NCI-H128 (cell line): ENCODE measurements around the gene R3HDML.
"Not testable (repeated sequence)": the region's sequence is repeated elsewhere in the genome, so short reads cannot be mapped to it uniquely, and the experiment has no call there.

Experiments
- DNase-seq: peaks from one replicate; lab custom pipeline; 2025; ENCODE audit not compliant: unreplicated experiment; lab: John Stamatoyannopoulos, UW

R3HDML gene, protein sequence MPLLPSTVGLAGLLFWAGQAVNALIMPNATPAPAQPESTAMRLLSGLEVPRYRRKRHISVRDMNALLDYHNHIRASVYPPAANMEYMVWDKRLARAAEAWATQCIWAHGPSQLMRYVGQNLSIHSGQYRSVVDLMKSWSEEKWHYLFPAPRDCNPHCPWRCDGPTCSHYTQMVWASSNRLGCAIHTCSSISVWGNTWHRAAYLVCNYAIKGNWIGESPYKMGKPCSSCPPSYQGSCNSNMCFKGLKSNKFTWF

DNA sequence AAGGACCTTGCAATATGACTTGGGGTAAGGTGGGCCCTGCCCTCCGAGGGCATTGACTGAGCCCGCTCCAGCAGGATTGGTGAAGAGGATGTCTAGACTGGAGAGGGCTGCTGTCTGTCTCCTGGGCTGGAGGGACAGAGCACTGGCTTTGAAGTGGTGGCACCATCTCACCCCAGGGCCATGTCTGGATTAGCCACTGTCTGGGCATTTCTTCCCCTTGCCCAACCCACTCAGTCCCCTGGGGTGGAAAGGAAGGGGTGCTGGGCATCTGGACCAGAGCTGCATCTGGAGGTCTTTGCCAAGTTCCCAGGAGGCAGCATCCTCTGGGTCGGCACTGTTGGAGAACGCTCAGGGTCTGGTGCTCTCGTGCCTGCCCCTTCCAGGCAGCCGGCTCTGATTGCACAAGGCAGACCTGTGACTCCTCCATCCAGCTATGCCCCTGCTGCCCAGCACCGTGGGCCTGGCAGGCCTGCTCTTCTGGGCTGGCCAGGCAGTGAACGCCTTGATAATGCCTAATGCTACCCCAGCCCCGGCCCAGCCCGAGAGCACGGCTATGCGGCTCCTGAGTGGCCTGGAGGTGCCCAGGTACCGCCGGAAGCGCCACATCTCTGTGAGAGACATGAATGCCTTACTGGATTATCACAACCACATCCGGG lies at the start of gene R3HDML:
R3HDML (plus strand) TSS at position 319 of the 656 bp plus-strand sequence; CDS start at position 434, 115 bp downstream.
- DNase-seq = no peak

DNA sequence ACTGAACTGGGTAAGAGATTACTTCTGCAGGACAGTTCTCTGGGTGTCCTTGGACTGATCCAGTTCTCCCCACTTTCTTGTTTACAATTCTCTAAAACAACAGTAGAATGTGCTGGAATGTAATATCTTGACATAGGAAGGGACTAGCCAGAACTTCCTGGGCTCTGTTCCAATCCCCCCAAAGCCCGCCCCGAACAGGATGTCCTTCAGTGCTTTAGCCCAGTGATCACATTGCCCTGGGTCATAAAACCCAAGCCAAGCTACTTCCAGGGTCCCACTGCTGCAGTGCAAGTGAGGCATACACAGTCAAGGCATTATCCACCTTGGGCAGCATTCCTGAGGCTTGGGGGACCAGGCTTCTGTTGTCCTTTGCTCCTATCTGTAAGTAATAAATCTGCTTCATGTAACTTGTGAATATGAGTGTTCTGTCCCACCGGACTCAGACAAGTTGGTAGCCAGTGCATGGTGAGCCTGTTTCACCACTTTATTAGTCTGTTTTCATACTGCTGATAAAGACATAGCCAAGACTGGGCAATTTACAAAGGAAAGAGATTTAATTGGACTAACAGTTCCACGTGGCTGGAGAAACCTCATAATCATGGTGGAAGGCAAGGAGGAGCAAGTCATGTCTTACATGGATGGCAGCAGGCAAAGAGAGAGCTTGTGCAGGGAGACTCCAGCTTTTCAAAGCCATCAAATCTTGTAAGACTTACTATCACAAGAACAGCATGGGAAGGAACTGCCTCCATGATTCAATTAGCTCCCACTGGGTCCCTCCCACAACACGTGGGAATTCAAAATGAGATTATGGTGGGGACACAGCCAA lies 49.4 kb upstream of the R3HDML start:
- no peak for DNase-seq

DNA sequence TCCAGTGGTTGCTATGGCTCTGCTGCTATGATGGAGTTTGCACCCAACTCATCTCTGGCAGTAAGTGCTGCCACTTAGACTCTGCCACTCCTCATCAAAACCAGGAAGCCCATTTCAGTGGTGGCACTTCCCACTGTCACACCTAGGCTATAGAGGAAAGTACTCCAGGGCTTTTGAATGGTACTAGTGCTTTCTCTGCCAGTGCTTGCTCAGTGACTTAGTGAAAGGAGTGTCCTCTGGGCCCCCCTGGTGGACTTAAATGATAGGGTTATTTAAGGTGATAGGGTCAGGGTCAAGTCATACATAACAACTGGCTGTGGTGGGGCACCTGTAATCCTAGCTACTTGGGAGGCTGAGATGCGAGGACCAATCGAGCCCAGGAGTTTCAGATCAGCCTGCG lies 48.6 kb upstream of the R3HDML start:
- DNase-seq = no peak

DNA sequence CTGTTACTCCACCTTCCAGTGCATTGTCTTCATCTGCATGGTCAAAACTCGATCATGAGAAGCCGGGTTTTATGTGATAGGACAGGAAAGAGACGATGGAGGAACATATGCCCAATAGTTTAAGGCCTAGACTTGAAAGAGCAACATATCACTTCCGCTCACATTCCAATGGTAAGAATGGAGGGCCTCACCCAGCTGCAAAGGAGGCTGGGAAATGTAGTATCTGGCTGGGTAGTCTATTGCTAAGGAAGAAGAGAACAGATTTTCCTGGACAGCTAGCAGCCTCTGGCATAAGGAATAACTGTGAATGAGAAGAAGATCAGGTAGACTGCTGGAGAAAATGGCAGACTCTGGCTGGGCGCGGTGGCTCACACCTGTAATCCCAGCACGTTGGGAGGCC lies 45.1 kb upstream of the R3HDML start:
- no peak for DNase-seq

DNA sequence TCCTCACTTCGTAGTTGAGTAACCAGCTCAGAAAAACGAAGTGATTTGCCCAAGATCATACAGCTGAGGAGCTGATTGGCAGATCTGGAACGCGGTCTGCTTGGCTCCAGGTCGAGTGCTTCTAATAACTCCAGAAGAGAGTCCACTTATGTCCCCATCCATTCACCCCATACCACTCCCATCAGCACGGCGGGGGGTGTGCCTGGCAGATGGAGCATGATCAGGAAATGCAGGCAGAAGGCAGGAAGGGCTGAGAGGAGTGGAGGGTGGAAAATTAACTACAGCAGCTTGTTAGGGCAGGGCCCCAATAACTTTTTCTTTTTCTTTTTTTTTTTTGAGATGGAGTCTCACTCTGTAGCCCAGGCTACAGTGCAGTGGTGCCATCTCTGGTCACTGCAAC lies 40.8 kb upstream of the R3HDML start:
- peak; percentile 73 for DNase-seq

DNA sequence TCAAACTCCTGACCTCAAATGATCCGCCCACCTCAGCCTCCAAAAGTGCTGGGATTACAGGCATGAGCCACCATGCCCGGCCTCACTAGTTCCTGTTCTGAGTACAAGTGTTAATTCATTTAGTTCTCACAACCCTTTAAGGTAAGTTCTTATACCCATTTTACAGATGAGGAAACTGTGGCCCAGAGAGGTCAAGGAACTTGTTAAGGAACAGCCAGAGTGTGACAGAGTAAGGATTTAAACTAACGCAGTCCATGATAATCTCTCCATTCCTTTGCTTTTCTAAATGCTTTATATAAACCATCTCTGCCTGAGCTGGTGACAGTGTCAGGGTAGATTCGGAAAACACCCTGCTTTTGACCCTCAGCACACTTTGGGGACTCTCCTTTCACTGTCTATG lies 39.1 kb upstream of the R3HDML start:
- no peak for DNase-seq

DNA sequence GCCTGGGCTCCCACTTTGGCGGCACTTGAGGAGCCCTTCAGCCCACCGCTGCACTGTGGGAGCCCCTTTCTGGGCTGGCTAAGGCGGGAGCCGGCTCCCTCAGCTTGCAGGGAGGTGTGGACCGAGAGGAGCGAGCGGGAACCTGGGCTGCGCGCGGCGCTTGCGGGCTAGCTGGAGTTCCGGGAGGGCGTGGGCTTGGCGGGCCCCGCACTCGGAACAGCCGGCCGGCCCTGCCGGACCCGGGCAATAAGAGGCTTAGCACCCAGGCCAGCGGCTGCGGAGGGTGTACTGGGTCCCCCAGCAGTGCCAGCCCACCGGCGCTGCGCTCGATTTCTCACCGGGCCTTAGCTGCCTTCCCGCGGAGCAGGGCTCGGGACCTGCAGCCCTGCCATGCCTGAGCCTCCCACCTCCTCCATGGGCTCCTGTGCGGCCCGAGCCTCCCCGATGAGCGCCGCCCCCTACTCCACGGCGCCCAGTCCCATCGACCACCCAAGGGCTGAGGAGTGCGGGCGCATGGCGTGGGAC lies 37.8 kb upstream of the R3HDML start:
- DNase-seq = not testable (repeated sequence)

DNA sequence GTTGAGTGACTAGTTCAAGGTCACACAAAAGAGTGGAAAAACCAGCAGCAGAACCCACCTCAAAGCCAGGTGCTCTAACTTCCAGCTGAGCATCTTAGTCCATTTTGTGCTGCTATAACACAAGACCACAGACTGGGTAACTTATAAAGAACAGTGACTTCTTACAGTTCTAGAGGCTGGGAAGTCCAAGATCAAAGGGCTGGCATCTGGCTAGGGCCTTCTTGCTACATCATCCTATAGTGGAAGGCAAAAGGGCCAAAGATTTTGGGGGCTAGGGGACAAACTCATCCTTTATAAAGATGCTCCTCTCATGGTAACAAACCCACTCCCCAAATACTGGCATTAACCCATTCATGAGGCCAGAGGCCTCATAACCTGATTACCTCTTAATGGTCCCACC lies 35.6 kb upstream of the R3HDML start:
- no peak for DNase-seq

DNA sequence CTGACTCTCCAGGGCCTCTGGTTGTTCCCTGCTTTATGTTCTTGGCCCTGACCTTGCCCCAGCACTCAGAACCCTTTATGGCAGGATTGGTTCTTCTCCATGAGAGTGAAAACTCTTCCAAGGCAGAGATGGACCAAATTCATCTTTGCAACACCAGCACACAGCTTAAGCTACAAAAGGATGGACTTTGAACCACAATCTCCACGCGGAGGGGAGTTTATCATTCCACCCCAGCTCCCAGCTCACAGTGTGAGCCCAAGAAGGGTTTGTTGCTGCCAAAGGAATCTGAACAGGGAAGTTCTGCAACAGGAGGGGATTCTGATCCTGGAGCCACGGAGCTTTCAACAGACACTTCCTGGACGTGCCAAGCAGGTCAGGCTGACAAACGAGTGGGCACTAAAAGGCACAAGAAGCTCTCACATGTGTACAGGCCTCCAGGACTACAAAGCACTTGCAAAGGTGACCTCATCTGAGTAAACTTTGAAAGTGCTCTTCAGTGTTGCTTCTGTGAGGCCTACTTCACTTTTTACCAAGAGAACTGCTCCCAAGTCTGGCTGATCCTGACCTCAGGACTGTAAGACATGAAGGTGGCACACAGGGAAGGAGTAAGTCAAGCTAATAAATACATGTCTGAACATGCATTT lies 34.7 kb upstream of the R3HDML start:
- no peak for DNase-seq

DNA sequence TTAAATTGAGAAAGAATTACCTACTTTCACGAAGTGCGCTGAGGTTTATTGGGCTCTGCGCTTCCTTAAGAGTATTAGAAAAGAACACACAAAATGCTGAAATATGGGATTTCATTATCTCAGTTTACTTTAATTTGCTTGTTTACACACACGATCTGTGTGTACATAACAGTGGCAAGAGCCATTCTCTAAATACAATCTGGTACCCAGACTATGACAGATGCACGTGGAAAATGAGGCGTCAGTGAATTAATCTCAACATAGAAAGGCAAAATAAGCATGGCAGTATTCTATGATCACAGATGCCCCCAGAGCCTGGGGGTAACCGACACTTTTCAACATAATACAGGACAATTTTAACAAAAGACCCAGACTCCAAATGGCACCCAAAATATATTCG lies 34.1 kb upstream of the R3HDML start:
- DNase-seq = no peak

DNA sequence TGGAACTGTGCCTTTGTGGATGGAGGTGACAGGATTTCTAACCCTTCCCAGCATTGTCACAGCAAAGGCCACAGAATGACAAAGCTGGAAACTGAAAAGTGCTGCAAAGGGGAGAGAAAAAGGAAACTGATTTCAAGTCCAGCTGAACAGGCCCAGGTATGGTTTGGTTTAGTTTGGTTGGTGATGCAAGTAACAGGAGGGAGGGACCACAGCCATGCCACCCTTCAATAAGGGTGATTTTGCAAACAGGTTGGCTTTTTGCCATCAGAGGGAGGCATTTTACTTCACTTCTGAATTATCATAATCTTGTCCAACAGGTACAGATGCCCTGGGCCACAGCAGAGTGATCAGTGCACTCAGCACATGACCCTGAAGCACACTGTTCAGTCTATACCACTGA lies 32.5 kb upstream of the R3HDML start:
- no peak for DNase-seq

DNA sequence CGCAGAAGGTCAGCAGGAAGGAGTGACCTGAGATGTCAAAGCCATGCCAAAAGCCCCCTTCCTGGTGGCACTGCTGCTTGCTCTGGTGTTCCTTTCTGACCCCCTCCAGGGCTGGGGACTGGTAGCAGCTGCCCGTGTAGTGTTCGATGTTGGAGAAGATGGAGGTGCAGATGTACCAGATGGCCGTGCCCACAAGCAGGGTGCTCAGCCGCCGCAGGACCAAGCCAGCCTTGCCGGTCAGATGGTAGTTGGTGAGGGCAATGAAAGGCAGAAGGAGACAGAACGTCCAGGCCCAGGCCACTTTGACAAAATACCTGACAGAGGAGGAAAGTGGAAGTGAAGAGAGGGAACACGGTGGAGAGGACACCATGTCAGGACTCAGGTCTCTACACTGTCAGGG lies 29.9 kb upstream of the R3HDML start:
- DNase-seq = no peak

DNA sequence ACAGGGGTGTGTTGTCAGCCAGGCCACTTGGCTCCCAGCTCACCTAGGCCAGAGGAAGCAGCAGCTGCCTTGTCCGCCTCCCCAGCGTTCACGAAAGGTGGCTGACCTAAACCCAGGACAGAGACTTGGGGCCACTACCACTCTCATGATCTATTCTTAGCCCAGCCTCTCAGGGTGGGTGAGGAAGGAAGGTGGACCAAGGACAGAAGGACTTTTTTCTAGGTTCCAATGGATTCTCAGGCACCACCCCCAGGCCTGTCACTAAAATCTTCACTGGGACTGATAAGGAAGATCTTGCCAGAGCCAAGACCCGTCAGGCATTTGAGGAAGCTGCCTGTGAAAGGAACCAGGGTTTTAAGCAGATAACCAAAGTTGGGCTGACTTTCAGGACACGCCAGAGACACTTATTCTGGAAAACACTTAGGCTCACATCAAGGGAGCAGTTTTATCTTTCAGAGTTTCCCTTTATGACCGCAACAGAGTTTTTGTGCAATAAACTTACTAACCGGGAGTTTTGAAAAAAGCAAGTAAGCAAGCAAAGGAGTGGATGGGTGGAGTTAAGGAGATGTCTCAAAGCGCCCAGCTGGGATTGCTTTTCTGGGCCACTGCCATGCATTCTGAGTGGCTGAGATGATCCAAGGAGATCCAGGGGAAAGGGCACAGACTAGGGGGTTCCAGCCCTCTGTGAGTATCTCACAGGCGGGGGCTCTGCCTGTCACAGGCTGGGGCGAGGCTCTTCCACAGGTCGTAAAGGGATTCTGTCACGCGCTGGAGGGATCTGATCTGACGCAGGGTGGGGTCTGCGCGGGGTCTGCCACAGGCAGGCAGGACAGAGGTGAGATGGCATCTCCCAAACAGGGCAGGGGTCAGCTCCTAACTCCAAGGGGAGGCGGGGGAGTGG lies 26.8 kb upstream of the R3HDML start:
- DNase-seq = no peak

DNA sequence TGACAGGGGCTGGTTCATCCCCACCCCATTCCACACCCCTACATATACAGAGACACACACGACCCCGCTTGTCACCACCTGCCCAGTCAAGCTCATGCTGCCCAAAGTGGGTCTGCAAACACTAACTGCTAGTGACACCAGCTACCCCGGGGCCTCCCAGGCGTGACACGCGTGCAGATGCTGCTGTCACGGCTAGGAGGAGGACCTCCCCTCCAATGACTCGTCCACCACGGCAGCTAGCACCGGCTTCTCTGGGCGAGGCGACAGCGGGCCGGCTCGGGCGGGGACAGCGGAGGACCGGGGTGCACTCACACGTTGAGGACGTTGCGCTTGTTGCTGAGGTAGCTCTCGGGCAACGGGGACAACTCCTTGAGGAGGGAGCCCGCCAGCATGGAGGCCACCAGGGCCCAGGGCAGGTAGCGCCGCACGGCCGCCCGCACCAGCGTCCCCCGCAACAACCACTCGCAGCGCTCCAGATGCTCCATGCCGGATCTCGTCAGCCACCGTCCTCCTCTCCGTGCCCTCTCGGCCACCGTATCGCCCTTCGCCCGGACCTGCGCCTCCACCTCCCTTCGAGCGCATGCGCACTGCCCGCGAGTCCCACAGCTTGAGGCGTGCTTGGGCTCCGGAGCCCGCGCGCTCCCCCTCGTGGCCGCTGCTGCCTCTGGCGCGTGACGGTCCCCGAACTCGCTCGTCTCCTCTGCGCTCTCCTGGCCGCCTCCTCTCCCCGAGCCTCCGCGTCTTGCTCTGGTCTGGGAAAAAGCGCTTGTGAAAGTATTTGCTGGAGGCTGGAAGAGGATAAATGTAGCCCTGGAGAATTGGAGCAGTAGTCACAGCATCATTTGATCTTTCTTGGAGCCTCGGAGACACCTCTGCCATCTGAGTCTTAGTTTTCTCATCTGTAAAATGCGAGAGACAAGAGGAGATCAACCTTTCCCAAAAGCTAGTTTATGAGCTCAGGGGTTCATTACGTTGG lies 25.9 kb upstream of the R3HDML start, which contains the start of gene FITM2:
FITM2 (minus strand) TSS at position 539 of the 976 bp plus-strand sequence; CDS start at position 485, 54 bp downstream.
- DNase-seq = peak; percentile 94

DNA sequence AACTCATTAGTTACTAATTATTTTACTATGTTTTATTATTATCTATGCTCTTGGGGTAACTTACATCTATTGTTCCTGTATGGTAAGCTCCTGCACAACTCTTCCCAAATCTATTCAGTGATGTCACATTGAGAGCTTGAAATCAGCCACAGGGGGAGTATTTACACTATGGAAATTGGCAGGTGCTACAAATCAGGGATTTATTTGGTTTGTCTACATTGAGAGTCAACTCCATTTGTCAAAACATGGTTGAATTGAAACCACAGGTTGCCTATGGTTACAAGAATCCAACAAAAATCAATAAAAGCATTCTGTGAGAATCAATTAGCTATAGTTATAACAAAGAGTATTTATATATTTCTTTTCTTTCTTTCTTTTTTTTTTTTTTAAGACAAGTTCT lies 22.0 kb upstream of the R3HDML start:
- no peak for DNase-seq

DNA sequence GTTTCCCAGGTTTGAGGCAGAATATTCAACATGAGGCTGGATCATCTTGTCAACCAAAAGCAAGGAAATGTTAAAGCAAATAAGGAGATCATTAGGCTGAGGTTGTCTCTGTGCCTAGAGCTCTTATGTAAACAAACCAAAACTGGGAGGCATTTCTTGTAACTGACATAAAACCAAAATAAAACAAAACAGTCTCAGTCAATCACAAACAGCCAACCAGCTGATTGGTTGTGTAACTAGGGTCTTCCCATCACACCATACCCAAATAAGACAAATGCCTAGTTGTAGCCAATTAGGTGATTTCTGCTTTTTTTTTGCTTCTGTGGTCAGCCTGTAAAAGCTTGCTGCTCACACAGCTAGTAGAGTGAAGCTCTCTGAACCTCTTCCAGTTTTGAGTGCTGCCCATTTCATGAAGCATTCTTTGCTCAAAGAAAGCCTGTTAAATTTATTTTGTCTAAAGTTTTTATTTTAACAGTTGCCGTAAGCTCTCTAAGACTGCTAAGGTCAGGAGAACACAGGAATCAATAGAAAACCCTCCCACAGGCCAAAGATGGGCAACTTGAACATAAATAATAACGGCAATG lies 16.9 kb upstream of the R3HDML start:
- no peak for DNase-seq

DNA sequence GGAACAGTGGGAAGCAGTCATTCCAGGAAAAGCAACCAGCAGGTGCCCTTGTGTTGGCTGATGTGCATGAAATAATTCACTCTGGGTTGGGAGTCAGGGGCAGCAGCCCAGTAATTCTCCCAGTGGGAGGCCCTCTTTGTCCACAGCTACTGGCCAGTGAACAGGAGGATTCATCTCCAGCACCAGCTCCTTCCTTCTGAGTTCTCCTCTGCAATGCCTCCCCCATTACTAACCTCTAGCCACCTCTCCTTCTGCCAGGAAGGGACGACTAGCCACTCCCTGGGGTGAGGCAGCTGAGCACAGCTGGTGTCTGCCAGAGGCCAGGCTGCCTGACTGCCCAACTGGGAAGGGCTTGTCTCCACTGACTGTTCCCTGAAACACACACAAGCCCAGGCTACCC lies 12.5 kb upstream of the R3HDML start:
- no peak for DNase-seq

DNA sequence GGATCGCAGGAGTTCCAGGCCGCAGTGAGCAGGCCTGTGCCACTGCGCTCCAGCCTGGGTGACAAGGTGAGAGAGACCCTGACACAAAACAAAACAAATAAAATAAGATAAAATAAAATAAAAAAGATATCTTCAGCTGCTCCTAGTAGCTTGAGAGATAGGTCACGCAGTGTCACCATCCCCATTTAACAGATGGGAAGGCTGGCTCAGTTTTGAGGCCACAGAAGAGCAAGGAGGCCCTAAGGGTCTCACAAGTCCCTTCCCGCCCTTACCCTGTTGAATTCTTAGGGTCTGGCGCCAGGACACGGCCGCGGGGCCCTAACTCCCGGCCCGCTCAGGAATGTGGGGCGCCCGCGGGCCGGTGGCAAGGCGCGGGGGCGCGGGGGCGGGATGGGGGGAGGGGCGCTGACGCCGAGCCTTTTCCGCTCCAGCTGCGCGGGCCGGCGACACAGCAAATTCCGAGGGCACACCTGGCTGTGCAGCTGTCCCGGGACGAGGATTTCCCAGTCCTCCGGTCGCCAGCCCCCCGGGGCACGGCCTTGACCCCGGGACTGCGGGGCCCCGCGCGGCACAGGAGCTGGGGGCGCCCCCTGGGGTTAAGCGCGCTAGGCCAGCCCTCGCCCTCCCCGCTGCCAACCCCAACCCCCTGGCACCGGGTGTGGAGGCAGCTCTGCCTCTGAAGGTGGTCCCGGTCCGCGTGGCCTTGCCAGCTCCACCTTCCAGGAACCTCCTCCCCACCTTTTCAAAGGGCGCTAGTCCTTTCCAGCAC lies 10.3 kb upstream of the R3HDML start:
- DNase-seq = no peak
